ENCODE measurements around the gene PCDHGA10. TPM values are rescaled to one million over a fixed set of nuclear protein-coding genes. Genes with fewer than 3 reads are reported as not detected.
"Not testable (repeated sequence)": the region's sequence is repeated elsewhere in the genome, so short reads cannot be mapped to it uniquely, and the experiment has no call there.

PCDHGA10 gene
- total RNA-seq, 1 donor from 2014 or later = 6.1 TPM

DNA sequence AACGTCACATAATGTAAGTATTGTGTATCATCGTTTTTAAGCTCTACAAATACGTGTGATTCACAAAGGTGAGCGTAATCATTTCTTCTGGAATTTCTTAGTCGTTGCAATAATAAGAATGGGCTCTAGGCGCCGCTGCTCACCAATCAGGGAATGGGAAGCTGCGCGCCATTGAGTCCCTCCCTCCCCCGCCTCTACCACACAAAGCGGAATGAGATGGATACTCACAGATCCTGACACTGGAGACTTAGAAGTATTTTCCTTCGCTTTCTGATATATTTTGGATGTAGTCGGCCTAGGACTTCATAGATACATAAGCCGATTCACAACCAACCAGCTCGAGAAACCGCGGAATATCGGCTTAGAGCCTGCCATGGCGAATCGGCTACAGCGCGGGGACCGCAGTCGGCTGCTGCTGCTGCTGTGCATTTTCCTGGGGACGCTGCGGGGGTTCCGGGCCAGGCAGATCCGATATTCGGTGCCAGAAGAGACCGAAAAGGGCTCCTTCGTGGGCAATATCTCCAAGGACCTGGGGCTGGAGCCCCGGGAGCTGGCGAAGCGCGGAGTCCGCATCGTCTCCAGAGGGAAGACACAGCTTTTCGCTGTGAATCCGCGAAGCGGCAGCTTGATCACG, 8.2 kb downstream of the PCDHGA10 start, which contains the start of gene PCDHGA11:
PCDHGA11 (plus strand) TSS at position 197 of the 634 bp plus-strand sequence; CDS start at position 374, 177 bp downstream.
- peak; percentile 37 for DNase-seq

DNA sequence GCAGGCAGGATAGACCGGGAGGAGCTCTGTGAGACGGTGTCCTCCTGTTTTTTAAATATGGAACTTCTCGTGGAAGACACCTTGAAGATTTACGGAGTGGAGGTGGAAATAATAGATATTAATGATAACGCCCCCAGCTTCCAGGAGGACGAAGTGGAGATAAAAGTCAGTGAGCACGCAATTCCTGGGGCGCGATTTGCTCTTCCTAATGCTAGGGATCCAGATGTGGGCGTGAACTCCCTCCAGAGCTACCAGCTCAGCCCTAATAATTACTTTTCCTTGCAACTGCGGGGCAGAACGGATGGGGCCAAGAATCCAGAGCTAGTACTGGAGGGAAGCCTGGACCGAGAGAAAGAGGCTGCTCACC, 8.7 kb downstream of the PCDHGA10 start:
- DNase-seq = no peak

DNA sequence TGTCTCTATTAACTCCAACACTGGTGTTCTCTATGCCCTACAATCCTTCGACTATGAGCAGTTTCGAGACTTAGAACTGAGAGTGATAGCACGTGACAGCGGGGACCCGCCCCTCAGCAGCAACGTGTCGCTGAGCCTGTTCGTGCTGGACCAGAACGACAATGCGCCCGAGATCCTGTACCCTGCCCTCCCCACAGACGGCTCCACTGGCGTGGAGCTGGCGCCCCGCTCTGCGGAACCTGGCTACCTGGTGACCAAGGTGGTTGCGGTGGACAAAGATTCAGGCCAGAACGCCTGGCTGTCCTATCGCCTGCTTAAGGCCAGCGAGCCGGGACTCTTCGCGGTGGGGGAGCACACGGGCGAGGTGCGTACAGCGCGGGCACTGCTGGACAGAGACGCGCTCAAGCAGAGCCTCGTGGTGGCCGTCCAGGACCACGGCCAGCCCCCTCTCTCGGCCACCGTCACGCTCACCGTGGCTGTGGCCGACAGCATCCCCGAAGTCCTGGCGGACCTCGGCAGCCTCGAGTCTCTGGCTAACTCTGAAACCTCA, 10.0 kb downstream of the PCDHGA10 start:
- no peak for DNase-seq

DNA sequence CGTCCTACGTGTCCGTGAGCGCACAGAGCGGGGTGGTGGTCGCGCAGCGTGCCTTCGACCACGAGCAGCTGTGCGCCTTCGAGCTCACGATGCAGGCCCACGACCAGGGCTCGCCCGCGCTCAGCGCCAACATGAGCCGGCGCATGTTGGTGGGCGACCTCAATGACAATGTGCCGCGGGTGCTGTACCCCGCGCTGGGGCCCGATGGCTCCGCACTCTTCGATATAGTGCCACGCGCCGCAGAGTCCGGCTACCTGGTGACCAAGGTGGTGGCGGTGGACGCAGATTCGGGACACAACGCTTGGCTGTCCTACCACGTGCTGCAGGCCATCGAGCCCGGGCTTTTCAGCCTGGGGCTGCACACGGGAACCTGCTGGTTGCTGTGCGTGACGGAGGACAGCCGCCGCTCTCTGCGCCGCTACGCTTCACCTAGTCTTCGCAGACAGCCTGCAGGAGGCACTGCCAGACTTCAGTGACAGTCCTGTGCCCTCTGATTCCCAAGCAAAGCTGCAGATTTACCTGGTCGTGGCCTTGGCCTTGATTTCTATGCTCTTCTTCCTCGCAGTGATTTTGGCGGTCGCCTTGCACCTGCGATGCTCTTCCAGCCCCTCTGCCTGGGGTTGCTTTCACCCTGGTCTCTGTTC, 15.1 kb downstream of the PCDHGA10 start:
- DNase-seq = no peak

DNA sequence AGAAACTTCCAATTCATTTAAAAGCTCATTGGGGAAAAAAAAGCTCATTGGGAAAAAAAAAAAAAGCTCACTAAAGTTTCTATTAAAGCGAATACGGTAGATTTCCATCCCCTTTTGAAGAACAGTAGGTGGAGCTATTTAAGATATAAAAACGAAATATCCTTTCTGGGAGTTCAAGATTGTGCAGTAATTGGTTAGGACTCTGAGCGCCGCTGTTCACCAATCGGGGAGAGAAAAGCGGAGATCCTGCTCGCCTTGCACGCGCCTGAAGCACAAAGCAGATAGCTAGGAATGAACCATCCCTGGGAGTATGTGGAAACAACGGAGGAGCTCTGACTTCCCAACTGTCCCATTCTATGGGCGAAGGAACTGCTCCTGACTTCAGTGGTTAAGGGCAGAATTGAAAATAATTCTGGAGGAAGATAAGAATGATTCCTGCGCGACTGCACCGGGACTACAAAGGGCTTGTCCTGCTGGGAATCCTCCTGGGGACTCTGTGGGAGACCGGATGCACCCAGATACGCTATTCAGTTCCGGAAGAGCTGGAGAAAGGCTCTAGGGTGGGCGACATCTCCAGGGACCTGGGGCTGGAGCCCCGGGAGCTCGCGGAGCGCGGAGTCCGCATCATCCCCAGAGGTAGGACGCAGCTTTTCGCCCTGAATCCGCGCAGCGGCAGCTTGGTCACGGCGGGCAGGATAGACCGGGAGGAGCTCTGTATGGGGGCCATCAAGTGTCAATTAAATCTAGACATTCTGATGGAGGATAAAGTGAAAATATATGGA, 17.7 kb downstream of the PCDHGA10 start, which contains the start of gene PCDHGA12:
PCDHGA12 (plus strand) TSS at position 176 of the 782 bp plus-strand sequence; CDS start at position 429, 253 bp downstream.
- peak; percentile 31 for DNase-seq

DNA sequence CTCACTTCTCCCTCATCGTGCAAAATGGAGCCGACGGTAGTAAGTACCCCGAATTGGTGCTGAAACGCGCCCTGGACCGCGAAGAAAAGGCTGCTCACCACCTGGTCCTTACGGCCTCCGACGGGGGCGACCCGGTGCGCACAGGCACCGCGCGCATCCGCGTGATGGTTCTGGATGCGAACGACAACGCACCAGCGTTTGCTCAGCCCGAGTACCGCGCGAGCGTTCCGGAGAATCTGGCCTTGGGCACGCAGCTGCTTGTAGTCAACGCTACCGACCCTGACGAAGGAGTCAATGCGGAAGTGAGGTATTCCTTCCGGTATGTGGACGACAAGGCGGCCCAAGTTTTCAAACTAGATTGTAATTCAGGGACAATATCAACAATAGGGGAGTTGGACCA, 18.5 kb downstream of the PCDHGA10 start:
- DNase-seq = no peak

DNA sequence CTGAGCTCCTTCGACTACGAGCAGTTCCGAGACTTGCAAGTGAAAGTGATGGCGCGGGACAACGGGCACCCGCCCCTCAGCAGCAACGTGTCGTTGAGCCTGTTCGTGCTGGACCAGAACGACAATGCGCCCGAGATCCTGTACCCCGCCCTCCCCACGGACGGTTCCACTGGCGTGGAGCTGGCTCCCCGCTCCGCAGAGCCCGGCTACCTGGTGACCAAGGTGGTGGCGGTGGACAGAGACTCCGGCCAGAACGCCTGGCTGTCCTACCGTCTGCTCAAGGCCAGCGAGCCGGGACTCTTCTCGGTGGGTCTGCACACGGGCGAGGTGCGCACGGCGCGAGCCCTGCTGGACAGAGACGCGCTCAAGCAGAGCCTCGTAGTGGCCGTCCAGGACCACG, 19.5 kb downstream of the PCDHGA10 start:
- DNase-seq = not testable (repeated sequence)

DNA sequence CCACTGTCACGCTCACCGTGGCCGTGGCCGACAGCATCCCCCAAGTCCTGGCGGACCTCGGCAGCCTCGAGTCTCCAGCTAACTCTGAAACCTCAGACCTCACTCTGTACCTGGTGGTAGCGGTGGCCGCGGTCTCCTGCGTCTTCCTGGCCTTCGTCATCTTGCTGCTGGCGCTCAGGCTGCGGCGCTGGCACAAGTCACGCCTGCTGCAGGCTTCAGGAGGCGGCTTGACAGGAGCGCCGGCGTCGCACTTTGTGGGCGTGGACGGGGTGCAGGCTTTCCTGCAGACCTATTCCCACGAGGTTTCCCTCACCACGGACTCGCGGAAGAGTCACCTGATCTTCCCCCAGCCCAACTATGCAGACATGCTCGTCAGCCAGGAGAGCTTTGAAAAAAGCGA, 19.9 kb downstream of the PCDHGA10 start:
- DNase-seq = not testable (repeated sequence)

DNA sequence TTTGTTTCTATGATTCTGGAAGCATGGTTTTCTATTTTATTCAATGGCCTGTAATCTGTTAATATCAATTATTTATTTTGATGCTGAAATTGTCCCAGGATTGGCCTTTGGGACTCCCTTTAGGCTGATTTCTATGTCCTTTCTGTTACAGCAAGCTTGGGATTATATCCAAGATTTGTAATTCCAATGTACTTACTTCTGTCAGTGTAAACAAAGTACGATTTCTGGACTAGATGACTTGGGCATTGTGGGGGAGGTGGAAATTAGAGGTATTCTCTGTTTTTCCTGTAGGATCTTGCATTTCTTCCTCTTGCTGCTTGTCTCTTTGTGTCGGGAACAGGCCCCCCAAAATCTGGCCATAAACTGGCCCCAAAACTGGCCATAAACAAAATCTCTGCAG, 21.2 kb downstream of the PCDHGA10 start:
- no peak for DNase-seq

DNA sequence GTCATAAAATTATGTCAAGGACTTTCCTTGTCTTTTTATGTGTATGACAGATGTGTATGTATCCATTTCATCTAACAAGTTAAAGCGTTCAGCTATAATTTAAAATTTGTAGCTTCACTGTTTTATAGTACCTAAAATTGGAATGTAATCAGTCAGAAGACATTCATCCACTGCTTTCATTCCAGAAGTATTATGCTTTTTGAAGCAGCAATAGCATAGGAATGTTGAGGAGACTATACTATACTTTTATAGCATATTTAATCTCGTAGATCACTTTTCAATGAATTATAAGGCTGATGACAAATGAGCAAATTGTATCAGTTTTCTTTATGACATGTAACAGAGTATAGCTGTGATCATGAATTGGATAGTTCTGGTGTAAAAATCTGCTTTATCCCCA, 24.4 kb downstream of the PCDHGA10 start:
- no peak for DNase-seq

DNA sequence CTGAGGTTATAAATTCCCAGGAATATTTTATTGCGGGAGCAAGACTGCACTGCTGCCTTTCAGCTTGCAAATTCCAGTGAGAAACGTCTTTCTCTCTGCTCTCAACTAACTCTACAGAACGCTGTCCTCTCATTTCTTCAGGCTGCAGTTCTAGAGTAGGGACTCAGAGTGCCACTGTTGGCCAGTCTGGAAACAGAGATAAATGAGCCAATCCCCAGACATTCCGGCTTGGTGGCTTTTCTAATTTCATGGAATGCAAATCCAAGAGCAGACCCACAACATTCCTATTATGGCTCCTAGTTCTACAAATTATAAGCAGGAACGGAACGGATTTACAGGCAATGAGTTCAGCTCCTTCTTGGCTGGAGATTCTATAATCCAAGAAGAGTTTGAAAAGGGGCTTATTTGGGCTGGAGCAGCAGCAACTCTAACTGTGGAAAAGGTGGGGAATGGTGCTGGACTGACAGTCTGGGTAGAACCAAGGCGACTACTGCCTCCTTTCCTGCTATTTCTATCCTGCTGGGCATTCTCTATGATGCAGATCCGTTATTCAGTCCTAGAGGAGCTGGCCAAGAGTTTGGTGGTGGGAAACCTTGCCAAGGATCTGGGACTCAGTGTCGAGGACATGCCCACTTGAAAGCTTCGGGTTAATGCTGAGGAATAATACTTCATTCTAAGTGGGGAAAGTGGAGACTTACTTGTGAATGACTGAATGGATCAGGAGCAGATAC, 26.8 kb downstream of the PCDHGA10 start:
- DNase-seq = no peak

DNA sequence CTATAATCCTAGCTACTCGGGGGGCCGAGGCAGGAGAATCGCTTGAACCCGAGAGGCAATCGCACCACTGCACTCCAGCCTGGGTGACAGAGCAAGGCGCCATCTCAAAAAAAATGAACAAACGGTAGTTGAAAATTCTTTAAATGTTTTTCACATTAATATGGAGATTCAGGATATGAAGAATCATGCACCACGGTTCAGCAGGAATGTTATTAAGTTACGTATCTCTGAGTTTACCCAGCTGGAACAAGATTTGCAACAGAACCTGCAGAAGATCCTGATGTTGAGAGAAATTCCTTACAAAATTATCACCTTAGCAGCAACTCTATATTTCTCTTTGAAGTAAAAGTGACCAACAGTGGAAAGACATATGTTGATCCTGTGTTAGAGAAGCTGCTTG, 27.6 kb downstream of the PCDHGA10 start:
- no peak for DNase-seq

DNA sequence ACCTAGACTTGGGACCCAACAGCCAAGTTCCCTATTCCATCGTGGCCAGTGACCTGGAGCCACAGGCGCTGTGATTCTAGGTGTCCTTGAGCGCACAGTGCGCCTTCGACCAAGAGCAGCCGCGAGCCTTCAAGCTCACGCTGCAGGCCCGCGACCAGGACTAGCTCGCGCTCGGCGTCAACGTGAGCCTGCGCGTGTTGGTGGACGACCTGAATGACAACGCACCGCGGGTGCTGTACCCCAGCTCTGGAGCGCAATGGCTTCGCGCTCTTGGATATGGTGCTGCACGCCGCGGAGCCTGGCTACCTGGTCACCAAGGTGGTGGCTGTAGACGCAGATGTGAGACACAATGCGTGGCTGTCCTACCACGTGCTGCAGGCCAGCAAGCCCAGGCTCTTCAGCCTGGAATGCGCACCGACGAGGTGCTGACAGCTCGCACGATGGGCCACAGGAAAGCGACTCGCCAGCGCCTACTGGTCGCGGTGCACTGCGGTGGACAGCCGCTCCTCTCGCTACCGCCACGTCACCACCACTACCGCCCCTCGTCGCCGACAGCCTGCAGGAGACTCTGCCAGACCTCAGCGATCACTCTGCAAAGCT, 28.9 kb downstream of the PCDHGA10 start:
- no peak for DNase-seq

DNA sequence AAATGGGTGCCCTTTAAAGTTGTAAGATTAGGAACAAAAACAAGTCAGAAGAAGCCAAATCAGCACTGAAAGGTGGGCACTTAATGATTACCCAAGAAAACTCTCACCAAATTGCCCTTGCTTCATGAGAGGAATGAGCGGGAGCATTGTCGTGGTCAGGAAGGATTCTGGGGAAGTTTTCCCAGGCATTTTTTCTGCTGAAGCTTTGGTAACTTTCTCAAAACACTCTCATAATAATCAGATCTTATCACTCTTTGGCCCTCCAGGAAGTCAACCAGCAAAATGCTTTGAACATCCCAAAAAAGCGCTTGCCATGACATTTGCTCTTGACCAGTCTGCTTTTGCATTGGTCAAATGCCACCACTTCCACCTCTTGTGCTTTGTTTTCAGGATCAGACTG, 52.6 kb downstream of the PCDHGA10 start:
- DNase-seq = no peak

Other genes with a start within 250 kb of the PCDHGA10 start
- 3.3 TPM for gene PCDHB7, start 240.3 kb upstream of the PCDHGA10 start, total RNA-seq
- gene PCDHB8, start 235.2 kb upstream of the PCDHGA10 start, total RNA-seq = 2.3 TPM
- gene PCDHB16, start 230.6 kb upstream of the PCDHGA10 start, total RNA-seq = 4.1 TPM
- gene PCDHB9, start 225.8 kb upstream of the PCDHGA10 start, total RNA-seq = 1.7 TPM
- 6.1 TPM for gene PCDHB10, start 220.6 kb upstream of the PCDHGA10 start, total RNA-seq
- gene PCDHB11, start 213.4 kb upstream of the PCDHGA10 start, total RNA-seq = 5.9 TPM
- 4.8 TPM for gene PCDHB12, start 204.3 kb upstream of the PCDHGA10 start, total RNA-seq
- gene PCDHB13, start 199.1 kb upstream of the PCDHGA10 start, total RNA-seq = 4.4 TPM
- gene PCDHB14, start 189.6 kb upstream of the PCDHGA10 start, total RNA-seq = 7.8 TPM
- gene PCDHB15, start 167.6 kb upstream of the PCDHGA10 start, total RNA-seq = 9.9 TPM
- not detected for gene SLC25A2, start 108.9 kb upstream of the PCDHGA10 start, total RNA-seq
- gene TAF7, start 92.2 kb upstream of the PCDHGA10 start, total RNA-seq = 93.2 TPM
- 1.8 TPM for gene PCDHGA1, start 82.5 kb upstream of the PCDHGA10 start, total RNA-seq
- gene PCDHGA2, start 74.2 kb upstream of the PCDHGA10 start, total RNA-seq = 3.7 TPM
- 3.9 TPM for gene PCDHGA3, start 69.2 kb upstream of the PCDHGA10 start, total RNA-seq
- 3.7 TPM for gene PCDHGB1, start 62.9 kb upstream of the PCDHGA10 start, total RNA-seq
- gene PCDHGA4, start 58.0 kb upstream of the PCDHGA10 start, total RNA-seq = 3.9 TPM
- gene PCDHGB2, start 53.0 kb upstream of the PCDHGA10 start, total RNA-seq = 4.2 TPM
- 6.1 TPM for gene PCDHGA5, start 48.8 kb upstream of the PCDHGA10 start, total RNA-seq
- gene PCDHGB3, start 42.7 kb upstream of the PCDHGA10 start, total RNA-seq = 5.7 TPM
- 4.8 TPM for gene PCDHGA6, start 39.1 kb upstream of the PCDHGA10 start, total RNA-seq
- 6.3 TPM for gene PCDHGA7, start 30.2 kb upstream of the PCDHGA10 start, total RNA-seq
- gene PCDHGB4, start 25.3 kb upstream of the PCDHGA10 start, total RNA-seq = 5.9 TPM
- 3.0 TPM for gene PCDHGA8, start 20.4 kb upstream of the PCDHGA10 start, total RNA-seq
- gene PCDHGB5, start 15.0 kb upstream of the PCDHGA10 start, total RNA-seq = 11.3 TPM
- gene PCDHGA9, start 10.2 kb upstream of the PCDHGA10 start, total RNA-seq = 12.2 TPM
- 9.3 TPM for gene PCDHGB6, start 5.0 kb upstream of the PCDHGA10 start, total RNA-seq
- gene PCDHGB7, start 4.7 kb downstream of the PCDHGA10 start, total RNA-seq = 10.3 TPM
- gene PCDHGA11, start 8.1 kb downstream of the PCDHGA10 start, total RNA-seq = 7.5 TPM
- 5.1 TPM for gene PCDHGA12, start 17.5 kb downstream of the PCDHGA10 start, total RNA-seq
- gene PCDHGC3, start 63.0 kb downstream of the PCDHGA10 start, total RNA-seq = 104 TPM
- 7.9 TPM for gene PCDHGC4, start 72.0 kb downstream of the PCDHGA10 start, total RNA-seq
- 3.1 TPM for gene PCDHGC5, start 76.1 kb downstream of the PCDHGA10 start, total RNA-seq
- gene DIAPH1, start 206.0 kb downstream of the PCDHGA10 start, total RNA-seq = 33.2 TPM
- gene HDAC3, start 223.9 kb downstream of the PCDHGA10 start, total RNA-seq = 33.2 TPM
- 0.82 TPM for gene RELL2, start 224.0 kb downstream of the PCDHGA10 start, total RNA-seq
- gene FCHSD1, start 238.4 kb downstream of the PCDHGA10 start, total RNA-seq = 10.1 TPM

Data from tongue (tissue), 2 donors.